LoVo (cell line): ENCODE measurements around the gene EPHA1.

Experiments
- DNase-seq: peaks from one replicate; pipeline ENCODE4 v3.0.0-alpha.2; 2016; ENCODE audit warnings: low spot score

The EPHA1 gene

DNA sequence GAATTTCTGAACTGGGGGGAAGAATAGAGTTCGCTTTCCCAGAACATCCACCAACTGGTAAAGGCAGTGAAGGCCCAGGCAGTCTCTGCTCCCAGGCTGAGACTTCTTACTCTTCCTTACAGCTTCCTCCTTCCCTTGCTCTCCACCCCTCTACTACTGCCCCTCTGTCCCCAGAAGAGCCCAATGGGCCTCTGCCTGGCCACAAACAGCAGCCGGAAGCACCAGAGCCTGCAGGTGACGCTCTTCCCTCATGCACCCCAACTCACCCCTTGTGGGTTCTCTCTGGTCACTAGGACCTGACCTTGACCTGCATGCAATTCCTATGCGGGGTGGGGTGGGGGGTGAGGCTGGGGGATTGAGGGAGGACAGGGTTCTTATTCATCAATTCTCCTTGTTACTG lies 62.6 kb downstream of the EPHA1 start:
- no peak for DNase-seq

DNA sequence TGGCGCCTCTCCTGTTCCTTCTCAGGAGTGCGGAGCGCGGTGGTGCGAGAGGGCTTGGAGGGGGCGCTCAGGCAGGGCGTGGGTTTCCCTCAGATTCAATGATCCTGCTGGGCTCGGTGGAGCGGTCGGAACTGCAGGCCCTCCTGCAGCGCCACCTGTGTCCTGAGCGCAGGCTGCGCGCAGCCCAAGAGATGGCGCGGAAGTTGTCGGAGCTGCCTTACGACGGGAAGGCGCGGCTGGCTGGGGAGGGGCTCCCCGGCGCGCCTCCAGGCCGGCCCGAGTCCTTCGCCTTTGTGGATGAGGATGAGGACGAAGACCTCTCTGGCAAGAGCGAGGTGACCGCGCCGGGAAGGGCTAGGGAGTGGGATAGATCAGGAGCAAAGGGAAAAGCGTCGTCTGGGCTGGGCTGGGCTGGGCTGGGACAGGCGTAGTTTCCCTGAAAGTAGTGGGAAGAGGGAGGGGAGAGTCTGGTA lies 63.2 kb downstream of the EPHA1 start:
- DNase-seq, result peak; percentile 56

DNA sequence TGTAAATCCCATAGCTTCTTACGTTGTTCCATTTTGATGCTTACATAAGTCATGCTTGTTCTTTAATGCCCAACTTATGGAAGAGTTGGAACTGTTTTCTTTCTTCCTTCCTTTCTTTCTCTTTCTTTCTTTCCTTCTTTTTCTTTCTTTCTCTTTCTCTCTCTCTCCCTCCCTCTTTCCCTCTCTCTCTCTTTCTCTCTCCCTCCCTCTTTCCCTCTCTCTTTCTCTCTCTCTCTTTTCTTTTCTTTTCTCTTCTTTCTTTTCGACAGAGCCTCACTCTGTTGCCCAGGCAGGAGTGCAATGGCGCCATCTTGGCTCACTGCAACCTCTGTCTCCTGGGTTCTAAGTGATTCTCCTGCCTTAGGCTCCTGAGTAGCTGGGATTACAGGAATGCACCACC lies 65.1 kb downstream of the EPHA1 start:
- no peak for DNase-seq

DNA sequence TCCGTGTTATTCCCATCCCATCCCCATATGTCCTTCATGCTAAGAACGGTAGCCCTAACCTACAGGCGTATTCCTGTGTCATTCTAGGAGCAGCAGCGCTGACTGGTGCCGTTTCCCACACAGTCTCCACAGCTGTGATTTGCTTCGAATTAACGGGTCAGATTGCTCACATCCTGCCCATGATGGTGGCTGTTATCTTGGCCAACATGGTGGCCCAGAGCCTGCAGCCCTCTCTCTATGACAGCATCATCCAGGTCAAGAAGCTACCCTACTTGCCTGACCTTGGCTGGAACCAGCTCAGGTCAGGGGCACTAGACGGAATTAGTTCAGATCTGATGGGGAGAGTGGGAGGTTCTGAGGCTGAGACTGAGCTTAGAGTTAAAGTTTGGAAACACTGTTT lies 66.8 kb downstream of the EPHA1 start:
- DNase-seq, result no peak
